Ishikawa (cell line): ENCODE results near the gene PEX26.

ENCODE experiments used
- CREB1 ChIP-seq: IDR thresholded peaks from 2 replicates; pipeline ENCODE4 v1.6.1; 2012; ENCODE audit warnings: low read depth
- EP300 ChIP-seq: IDR thresholded peaks from 2 replicates; pipeline ENCODE4 v1.6.1; 2012; ENCODE audit warnings: borderline replicate concordance
- MAX ChIP-seq: IDR thresholded peaks from 2 replicates; pipeline ENCODE4 v1.6.1; 2012
- NFIC ChIP-seq: IDR thresholded peaks from 2 replicates; pipeline ENCODE4 v1.6.1; 2012
- RAD21 ChIP-seq: IDR thresholded peaks from 2 replicates; pipeline ENCODE4 v1.6.1; 2012; ENCODE audit warnings: low read depth
- REST ChIP-seq: IDR thresholded peaks from 2 replicates; pipeline ENCODE4 v1.6.1; 2012; ENCODE audit warnings: low read depth, mild to moderate bottlenecking
- ZBTB7A ChIP-seq: IDR thresholded peaks from 2 replicates; pipeline ENCODE4 v1.6.1; 2012; ENCODE audit warnings: low read depth

- no peak for TF ChIP-seq ZBTB7A
- TF ChIP-seq MAX, result no peak
- TF ChIP-seq RAD21, result no peak
- no peak for TF ChIP-seq REST
- TF ChIP-seq CREB1, result no peak
- no peak for TF ChIP-seq NFIC
- no peak for TF ChIP-seq EP300
Measured at GRCh38 chr22:18075101-18075719, 2.6 kb upstream of the PEX26 start.
